Measurements from ENCODE around the gene APLP2.

Gene APLP2

GRCh38 chr11:130183878-130184610 is 114.3 kb downstream of the APLP2 start:
- H3K4me3 ChIP-seq (replicated peaks; ENCODE audit: low read depth, low read length), result no peak overlapping the region
- no peak for DNase-seq (ENCODE audit: extremely low read depth, low read depth)
- TF ChIP-seq, protein P1, sequence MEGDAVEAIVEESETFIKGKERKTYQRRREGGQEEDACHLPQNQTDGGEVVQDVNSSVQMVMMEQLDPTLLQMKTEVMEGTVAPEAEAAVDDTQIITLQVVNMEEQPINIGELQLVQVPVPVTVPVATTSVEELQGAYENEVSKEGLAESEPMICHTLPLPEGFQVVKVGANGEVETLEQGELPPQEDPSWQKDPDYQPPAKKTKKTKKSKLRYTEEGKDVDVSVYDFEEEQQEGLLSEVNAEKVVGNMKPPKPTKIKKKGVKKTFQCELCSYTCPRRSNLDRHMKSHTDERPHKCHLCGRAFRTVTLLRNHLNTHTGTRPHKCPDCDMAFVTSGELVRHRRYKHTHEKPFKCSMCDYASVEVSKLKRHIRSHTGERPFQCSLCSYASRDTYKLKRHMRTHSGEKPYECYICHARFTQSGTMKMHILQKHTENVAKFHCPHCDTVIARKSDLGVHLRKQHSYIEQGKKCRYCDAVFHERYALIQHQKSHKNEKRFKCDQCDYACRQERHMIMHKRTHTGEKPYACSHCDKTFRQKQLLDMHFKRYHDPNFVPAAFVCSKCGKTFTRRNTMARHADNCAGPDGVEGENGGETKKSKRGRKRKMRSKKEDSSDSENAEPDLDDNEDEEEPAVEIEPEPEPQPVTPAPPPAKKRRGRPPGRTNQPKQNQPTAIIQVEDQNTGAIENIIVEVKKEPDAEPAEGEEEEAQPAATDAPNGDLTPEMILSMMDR (IDR thresholded peaks at IDR 0.05; ENCODE audit: low read depth, low read length, missing control alignments), result no peak

DNA sequence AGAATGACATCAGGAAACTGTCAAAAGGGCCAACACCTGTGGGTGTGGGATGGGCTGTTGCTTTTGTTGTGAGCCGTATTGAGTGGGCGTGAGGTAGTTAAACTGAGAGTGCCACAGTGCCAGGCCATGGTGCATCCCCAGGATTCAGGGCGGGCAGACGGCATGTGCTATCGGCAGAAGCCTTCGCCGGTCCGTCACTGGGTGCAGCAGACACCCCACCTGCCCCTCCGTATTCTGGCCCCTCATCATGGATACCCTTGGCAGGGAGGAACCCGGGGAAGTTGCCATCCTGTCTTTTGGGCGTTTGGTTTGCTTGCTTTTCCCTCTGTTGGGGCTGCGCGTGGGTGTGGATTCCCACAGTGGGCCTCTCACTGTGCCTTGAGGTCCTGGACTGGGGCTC is 117.4 kb downstream of the APLP2 start:
- H3K4me3 ChIP-seq (replicated peaks; ENCODE audit: low read depth, low read length), result no peak overlapping the region
- no peak for DNase-seq (ENCODE audit: extremely low read depth, low read depth)
- TF ChIP-seq, protein P1 (IDR thresholded peaks at IDR 0.05; ENCODE audit: low read depth, low read length, missing control alignments), result no peak

GRCh38 chr11:130188047-130188446 is 118.4 kb downstream of the APLP2 start:
- TF ChIP-seq, protein P1 (IDR thresholded peaks at IDR 0.05; ENCODE audit: low read depth, low read length, missing control alignments), result no peak
- no peak overlapping the region for H3K4me3 ChIP-seq (replicated peaks; ENCODE audit: low read depth, low read length)
- DNase-seq (ENCODE audit: extremely low read depth, low read depth), result no peak

DNA sequence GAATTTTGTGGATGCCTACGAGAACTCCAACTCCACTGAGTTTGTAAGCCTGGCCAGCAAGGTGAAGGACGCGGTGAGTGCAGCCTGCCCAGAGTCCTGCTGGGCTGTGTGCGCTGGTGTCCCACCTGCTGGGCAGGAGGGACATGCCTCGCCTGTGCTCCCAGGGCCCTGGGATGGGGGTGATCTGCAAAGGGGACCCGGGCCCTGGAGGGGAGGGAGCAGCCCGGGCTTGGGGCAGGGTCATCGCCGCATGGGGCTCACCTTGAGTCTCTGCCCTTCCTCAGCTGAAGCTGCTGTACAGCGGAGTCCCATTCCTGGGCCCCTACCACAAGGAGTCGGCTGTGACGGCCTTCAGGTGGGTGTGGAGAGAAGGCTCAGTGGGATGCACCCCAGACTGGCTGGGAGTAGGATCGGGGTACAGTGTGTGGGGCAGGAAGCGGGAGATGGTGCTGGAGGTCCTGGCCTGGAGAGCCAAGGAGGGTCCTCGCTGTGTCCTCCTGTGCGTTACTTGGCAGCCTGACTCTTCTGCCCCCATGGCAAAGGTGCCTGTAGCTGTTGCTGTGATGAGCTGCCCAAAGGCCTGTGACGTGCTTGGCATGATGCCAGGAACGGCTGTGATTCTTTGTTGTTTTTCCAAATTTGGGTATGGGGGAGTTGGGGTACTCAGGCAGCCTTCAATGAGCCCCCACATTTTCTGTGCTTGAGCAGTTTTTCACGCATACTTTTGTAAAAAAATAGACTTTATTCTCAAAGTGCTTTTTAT is 119.1 kb downstream of the APLP2 start:
- TF ChIP-seq, protein P1 (IDR thresholded peaks at IDR 0.05; ENCODE audit: low read depth, low read length, missing control alignments), result no peak
- no peak for DNase-seq (ENCODE audit: extremely low read depth, low read depth)
- no peak overlapping the region for H3K4me3 ChIP-seq (replicated peaks; ENCODE audit: low read depth, low read length)

GRCh38 chr11:130189492-130190210 is 120.0 kb downstream of the APLP2 start:
- TF ChIP-seq, protein P1 (IDR thresholded peaks at IDR 0.05; ENCODE audit: low read depth, low read length, missing control alignments), result no peak
- DNase-seq (ENCODE audit: extremely low read depth, low read depth), result no peak
- no peak overlapping the region for H3K4me3 ChIP-seq (replicated peaks; ENCODE audit: low read depth, low read length)

- TF ChIP-seq, protein P1 (IDR thresholded peaks at IDR 0.05; ENCODE audit: low read depth, low read length, missing control alignments), result no peak
- DNase-seq (ENCODE audit: extremely low read depth, low read depth), result no peak
- H3K4me3 ChIP-seq (replicated peaks; ENCODE audit: low read depth, low read length), result no peak overlapping the region
Measured at GRCh38 chr11:130190371-130190881, 120.7 kb downstream of the APLP2 start.

Measured in HFF-Myc (cell line).